ENCODE results near the gene MMGT1. TPM values are rescaled to one million over a fixed set of nuclear protein-coding genes. Genes with fewer than 3 reads are reported as not detected.

Gene MMGT1
- total and polyA plus RNA-seq, 2 donors (not counting 3 experiments of a cell fraction or from before 2014, with no cell fraction given): 10.4 to 18.8 TPM

DNA sequence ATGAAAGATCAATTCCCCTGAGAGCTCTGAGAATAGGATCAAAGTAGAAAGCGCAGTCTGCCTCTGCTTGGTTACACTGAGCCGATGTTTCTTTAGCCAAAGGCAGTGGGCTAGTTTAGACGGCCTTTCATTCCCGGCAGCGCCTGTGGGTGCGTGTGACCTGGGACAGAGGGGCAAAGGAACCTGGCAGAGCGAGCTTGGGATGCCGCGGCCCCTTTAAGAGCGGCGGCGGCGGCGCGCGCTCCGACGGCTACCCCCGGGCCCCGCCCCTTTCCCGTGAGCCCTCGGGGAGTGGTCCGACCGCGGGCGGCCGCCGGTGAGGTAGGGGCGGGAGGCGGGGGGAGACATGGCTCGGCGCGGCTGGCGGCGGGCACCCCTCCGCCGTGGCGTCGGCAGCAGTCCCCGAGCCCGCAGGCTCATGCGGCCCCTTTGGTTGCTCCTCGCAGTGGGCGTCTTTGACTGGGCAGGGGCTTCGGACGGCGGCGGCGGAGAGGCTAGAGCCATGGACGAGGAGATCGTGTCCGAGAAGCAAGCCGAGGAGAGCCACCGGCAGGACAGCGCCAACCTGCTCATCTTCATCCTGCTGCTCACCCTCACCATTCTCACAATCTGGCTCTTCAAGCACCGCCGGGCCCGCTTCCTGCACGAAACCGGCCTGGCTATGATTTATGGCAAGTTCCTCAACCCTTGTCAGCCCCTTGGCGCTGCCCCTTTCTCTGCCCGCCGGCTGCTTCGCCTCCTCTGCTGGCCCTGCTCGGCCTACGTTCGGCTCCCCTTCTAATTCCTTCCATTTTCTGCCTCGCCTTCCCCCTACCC, 11.6 kb upstream of the MMGT1 start, which contains the start of gene SLC9A6:
SLC9A6 (plus strand) TSS at position 279 of the 816 bp plus-strand sequence; CDS start at position 503, 224 bp downstream.
- BruUV-seq (replicated peaks): no TSS peak
- peaks cover 6% of the 10 kb centered on the region for H3K4me1 ChIP-seq (ENCODE audit: control insufficient read depth, extremely low read depth, insufficient read depth, low read length)
- TF ChIP-seq EZH2 (IDR thresholded peaks at IDR 0.05; ENCODE audit: borderline replicate concordance, low read depth, low read length, severe bottlenecking) (no peak), POLR2A (IDR thresholded peaks at IDR 0.05; ENCODE audit: low read depth, low read length) (no peak), MYC (IDR thresholded peaks at IDR 0.05; ENCODE audit: low read depth, low read length) (no peak), GATA2 (IDR thresholded peaks at IDR 0.05; ENCODE audit: insufficient read depth, insufficient read length, low read depth, low read length) (no peak), FOS (IDR thresholded peaks at IDR 0.05; ENCODE audit: borderline replicate concordance, insufficient read depth, low read length) (no peak), POLR2AphosphoS5 (IDR thresholded peaks at IDR 0.05; ENCODE audit: insufficient read depth, low read depth, low read length) (peak; percentile 33)
- TF ChIP-seq, protein P1, sequence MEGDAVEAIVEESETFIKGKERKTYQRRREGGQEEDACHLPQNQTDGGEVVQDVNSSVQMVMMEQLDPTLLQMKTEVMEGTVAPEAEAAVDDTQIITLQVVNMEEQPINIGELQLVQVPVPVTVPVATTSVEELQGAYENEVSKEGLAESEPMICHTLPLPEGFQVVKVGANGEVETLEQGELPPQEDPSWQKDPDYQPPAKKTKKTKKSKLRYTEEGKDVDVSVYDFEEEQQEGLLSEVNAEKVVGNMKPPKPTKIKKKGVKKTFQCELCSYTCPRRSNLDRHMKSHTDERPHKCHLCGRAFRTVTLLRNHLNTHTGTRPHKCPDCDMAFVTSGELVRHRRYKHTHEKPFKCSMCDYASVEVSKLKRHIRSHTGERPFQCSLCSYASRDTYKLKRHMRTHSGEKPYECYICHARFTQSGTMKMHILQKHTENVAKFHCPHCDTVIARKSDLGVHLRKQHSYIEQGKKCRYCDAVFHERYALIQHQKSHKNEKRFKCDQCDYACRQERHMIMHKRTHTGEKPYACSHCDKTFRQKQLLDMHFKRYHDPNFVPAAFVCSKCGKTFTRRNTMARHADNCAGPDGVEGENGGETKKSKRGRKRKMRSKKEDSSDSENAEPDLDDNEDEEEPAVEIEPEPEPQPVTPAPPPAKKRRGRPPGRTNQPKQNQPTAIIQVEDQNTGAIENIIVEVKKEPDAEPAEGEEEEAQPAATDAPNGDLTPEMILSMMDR (IDR thresholded peaks at IDR 0.05; ENCODE audit: extremely low read depth in 1 of 2, insufficient read depth in 1 of 2, low read depth in 1 of 2, low read length in 2 of 2): no peak
- TF ChIP-seq, protein P2, sequence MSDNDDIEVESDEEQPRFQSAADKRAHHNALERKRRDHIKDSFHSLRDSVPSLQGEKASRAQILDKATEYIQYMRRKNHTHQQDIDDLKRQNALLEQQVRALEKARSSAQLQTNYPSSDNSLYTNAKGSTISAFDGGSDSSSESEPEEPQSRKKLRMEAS (IDR thresholded peaks at IDR 0.05; ENCODE audit: insufficient read depth, insufficient read length): no peak
- intact Hi-C loops (cut with micrococcal nuclease) (no loop called here), dilution Hi-C loops (cut with MboI; ENCODE audit: extremely low pct_ligation_motif_present, low sequenced_read_pairs) (no loop called here)
- peak within 1 kb of the TSS; percentile 83 for H3K9ac ChIP-seq (replicated peaks; ENCODE audit: extremely low read depth, insufficient read depth, low read length)
- no peaks in the 10 kb centered on the region for H3K9me3 ChIP-seq (replicated peaks; ENCODE audit: control insufficient read depth, insufficient read depth, low read length)
- peak; percentile 4 for FAIRE-seq
- no peaks in the 10 kb centered on the region for H4K20me1 ChIP-seq (replicated peaks; ENCODE audit: control insufficient read depth, extremely low read depth, insufficient read depth, low read length)
- peak within 1 kb of the TSS; percentile 82 for H3K4me2 ChIP-seq (ENCODE audit: insufficient read depth, low read length)
- H3K27ac ChIP-seq (ENCODE audit: insufficient read depth, low read depth, low read length): peak within 1 kb of the TSS; percentile 43
- H3K36me3 ChIP-seq (ENCODE audit: control insufficient read depth in 2 of 2, extremely low read depth in 1 of 2, insufficient read depth in 2 of 2, low read length in 2 of 2): no peaks in the 10 kb centered on the region
- ChIA-PET POLR2A (no interaction called here), CTCF (interaction anchor here (0.8 to 1.5 kb wide), 3 partner anchors 10 to 43 kb away, joined by 3 read pairs; no protein-coding TSS in a partner anchor)
- H2AFZ ChIP-seq (ENCODE audit: low read depth, low read length): peak within 1 kb of the TSS; percentile 96
- H3K27me3 ChIP-seq (ENCODE audit: control insufficient read depth in 2 of 2, insufficient read depth in 2 of 2, low read length in 2 of 2): no peaks in the 10 kb centered on the region
- H3K4me3 ChIP-seq (replicated peaks in 1 of 3; ENCODE audit: insufficient read depth in 1 of 3, low read depth in 1 of 3, low read length in 3 of 3): peak within 1 kb of the TSS; percentile 72 to 90 (median 76)
- DNase-seq (ENCODE audit: low read depth, low spot score): peak; percentile 67
- H3K79me2 ChIP-seq (ENCODE audit: control insufficient read depth, insufficient read depth, low read length): peaks cover 10% of the 10 kb centered on the region
- no peaks in the 10 kb centered on the region for H3K9me1 ChIP-seq (replicated peaks; ENCODE audit: control insufficient read depth, extremely low read depth, insufficient read depth, low read length)
